Stimulated activated CD8-positive, alpha-beta memory T cell treated with anti-CD3 and anti-CD28 coated beads, Interleukin-15, amount 100 ng/mL, for 4 hours (primary cell): Measurements from ENCODE around the gene GPR156.
"Not testable (repeated sequence)": the region's sequence is repeated elsewhere in the genome, so short reads cannot be mapped to it uniquely, and the experiment has no call there.

ENCODE experiments used
- DNase-seq, 2 donors: peaks; one replicate each; pipeline ENCODE4 v3.0.0-alpha.2; 2020; ENCODE audit warnings: low read depth in 2 of 2

Gene GPR156

DNA sequence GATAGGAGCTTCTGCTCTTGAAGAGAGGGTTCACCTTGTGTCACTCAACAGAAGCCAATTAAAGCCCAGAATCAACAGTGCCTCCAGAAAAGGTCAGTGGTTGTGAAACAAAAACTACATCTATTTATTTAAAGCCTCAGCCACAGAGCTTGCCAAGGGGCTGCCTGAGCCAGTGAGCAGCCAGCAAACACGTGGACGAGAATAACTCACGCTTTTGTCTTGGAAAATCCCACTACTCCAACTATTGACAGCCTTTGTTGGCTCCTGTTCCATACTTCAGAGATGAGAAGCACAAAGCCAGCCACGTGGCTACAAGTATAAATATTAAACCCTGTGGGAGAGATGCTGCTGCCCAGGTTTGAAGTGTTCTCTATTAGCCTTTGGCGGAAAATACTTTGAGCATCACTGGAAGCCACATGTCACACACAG is 10.3 kb downstream of the GPR156 start:
- DNase-seq = no peak

- no peak for DNase-seq
Observed at GRCh38 chr3:120272286-120272685, 12.7 kb downstream of the GPR156 start.

- no peak for DNase-seq
Observed at GRCh38 chr3:120265989-120266388, 19.0 kb downstream of the GPR156 start.

DNA sequence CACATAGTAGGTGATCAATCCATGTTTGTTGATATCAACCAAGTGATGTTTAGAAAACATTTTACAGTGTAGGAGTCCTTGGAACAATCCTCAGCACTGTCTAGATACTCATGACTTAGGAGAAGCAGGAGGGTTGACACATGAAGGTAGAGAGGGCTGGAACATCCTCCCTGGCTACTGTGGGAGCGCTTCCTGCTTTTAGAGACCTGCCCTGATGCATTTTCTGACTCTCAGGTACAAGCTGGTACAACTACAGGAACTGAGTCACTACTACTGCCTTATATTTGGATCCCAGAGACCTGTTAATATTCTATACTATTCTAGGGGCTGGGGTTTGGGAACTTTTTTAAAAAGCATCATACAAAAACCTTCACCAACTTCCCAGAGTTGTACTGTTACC is 20.1 kb downstream of the GPR156 start:
- no peak for DNase-seq

DNA sequence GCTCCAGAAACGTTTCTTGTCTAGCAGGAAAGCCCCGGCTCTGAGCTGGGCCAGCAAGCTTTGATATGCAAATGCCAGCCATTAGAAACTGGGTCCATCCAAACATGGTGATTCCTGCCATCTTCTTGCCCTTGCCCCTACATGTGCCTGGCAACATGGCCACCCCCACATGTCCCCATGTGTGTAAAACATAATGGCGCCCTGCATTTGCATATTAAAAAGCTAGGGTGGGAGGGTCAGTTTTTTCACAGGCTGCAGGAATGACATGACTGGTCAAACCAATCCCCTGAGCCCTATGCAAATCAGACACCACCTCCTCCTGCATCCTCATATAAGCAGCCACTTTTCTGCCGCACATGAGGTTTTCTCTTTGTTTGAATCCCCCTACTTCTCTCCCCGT is 21.2 kb downstream of the GPR156 start:
- DNase-seq = no peak

DNA sequence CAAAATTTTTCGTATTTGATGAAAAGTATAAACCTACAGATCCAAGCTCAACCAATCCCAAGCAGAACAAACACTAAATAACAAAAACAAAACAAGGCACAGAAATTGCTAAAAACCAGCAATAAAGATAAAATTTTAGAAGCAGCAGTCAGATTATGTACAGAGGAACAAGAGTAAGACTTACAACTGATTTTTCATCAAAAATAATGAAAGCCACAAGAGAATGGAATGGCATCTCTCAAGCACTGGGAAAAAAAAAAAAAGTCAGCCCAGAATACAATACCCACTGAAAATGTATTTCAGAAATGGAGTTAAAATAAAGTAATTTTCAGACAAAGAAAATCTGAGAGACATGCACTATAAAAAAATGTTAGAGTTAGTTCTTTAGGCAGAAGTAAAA is 27.0 kb downstream of the GPR156 start:
- DNase-seq = no peak

- no peak for DNase-seq
Observed at GRCh38 chr3:120245386-120245785, 39.6 kb downstream of the GPR156 start.

GRCh38 chr3:120244834-120245225 is 40.2 kb downstream of the GPR156 start:
- DNase-seq = no peak

- DNase-seq = no peak
Observed at GRCh38 chr3:120239644-120240043, 45.4 kb downstream of the GPR156 start.

GRCh38 chr3:120227710-120228347 is 57.2 kb downstream of the GPR156 start:
- DNase-seq = no peak

DNA sequence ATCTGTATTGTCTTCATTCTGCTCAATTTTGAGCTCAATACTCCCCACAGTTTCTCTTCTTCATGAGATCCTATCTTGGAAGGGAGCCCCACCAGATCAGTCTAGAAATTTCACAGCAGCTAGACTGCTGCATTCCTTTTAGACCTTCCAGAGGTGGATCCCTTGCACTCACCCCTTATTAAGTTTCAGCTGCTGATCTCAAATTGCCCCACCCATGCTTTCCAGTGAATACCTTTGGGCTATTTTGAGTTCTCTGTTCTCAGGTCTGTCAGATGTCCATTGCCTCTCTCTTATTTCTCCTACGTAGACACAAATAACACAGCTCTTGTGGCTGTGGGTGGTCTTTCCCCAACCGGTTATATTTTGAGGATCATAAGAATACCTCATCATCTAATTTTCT is 60.8 kb downstream of the GPR156 start:
- no peak for DNase-seq

- no peak for DNase-seq
Observed at GRCh38 chr3:120218981-120219380, 66.0 kb downstream of the GPR156 start.

DNA sequence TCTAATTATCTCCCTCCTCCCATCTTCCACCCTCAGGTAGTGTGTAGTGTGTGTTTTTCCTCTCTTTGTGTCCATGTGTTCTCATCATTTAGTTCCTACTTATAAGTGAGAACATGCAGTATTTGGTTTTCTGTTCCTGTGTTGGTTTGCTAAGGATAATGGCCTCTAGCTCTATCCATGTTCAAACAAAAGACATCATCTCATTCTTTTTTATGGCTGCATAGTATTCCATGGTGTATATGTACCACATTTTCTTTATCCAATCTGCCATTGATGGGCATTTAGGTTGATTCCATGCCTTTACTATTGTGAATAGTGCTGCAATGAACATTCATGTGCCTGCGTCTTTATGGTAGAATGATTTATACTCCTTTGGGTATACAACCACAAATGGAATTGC is 68.4 kb downstream of the GPR156 start:
- DNase-seq = not testable (repeated sequence)

- no peak for DNase-seq
Observed at GRCh38 chr3:120214176-120214575, 70.8 kb downstream of the GPR156 start.

DNA sequence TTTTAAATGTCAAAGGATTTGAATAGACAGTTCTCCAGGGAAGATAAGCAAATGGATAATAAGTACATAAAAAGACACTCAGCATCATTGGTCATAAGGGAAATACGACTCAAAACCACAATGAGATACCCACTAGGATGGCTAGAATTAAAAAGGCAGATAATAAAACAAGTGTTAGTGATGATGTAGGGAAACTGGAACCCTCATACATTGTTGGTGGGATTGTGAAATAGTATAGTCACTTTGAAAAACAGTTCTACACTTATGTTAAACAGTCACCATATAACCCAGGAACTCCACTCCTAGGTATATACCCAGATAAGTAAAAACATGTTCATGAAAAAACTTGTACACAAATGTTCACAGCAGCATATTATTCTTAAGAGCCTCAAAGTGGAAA is 72.5 kb downstream of the GPR156 start:
- no peak for DNase-seq

DNA sequence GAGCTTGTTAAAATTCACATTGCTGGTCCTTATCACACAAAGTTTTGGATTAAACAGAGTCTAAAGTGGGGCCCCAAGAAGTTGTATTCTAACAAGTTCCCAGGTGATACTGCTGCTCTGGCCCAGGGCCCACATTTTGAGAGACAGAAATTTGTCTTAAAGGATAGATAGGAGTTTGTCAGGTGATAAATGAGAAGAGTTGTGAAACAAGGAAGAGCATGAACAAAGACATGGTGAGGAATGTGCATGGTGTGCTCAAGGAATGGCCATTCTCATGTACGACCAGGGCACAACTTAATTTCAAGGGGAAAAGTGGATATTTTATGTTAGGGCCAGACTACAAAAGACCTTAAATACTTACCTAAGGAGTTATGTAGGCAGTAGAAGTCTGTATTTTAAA is 75.6 kb downstream of the GPR156 start:
- DNase-seq = no peak

DNA sequence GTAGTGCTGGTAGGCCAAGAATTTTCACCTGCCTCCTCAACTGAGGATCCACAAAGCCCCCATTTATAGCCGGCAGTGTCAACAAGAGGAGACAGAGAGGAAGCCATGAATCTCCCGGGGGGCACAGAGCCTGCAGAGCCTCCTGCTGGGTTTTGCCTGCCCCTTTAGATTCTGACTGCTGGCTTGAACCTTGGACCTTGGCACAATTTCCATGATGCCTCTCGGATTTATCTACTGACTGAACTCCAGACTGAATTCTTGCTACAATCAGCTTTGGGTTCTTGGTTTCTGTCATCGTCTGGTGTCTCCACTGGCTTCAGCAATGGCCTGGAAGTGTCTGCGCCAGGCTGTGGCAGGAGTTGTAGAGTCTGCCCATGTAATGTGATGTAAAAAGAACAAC is 80.7 kb downstream of the GPR156 start:
- no peak for DNase-seq

DNA sequence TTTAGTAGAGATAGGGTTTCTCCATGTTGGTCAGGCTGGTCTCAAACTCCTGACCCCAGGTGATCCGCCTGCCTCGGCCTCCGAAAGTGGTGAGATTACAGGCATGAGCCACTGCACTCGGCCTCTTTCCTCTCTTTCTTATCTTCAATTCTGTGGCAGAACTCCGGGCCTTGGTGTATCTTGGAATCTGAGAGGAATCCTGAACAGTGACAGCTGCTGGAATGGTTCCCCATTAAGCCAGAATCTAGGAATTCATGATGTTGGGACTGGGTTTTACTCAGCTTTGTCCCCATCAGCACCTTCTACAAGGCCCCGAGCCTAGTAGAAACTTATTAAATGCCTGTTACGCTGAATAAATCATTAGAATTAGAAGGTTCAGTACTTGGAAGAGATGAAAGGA is 81.4 kb downstream of the GPR156 start:
- DNase-seq = no peak

- no peak for DNase-seq
Observed at GRCh38 chr3:120203016-120203415, 82.0 kb downstream of the GPR156 start.

DNA sequence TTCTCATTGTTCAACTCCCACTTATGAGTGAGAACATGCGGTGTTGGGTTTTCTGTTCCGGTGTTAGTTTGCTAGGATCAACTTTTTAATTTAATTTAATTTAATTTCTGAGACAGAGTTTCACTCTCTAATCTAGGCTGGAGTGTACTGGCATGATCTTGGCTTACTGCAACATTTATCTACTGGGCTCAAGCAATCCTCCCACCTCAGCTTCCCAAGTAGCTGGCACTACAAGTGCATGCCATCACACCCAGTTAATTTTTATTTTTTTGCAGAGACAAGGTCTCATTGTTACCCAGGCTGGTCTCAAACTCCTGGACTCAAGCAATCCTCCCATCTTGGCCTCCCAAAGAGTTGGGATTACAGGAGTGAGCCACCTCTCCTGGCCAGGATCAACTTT is 82.7 kb downstream of the GPR156 start:
- DNase-seq = no peak

DNA sequence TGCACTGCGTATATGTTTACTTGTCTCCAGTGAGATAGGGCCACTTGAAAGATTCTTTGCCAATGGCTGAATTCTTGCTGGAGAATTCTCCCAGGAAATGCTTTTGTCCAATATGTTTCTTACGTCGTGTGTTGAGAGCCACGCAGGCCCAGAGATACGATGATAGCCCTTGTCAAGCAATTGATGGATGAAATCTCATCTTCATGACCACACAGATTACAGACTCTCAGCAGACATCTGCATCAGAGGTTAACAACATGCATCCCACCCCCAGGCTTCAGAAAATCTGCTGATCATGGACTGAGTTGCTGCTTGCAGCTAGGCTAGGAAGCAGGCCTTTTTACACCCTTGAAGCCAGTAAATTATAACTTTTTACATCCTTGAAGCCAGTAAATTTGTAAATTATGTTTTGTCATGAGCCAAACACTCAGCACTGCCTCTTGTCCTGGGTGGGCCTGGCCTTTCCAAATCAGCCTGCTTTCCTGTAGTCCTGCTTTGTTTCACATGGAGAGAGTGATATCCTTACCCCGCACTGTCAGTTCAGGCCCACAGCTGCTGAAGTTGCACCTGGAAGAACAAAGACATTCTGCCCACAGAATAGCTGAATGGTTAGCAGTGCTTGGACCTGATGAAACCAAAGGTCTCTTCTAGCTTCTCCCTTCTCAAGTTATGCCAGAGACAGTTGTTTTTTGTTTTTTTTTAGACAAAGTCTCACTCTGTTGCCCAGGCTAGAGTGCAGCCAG is 84.4 kb downstream of the GPR156 start:
- DNase-seq = no peak

- DNase-seq = no peak
Observed at GRCh38 chr3:120198305-120198878, 86.6 kb downstream of the GPR156 start.

- DNase-seq = no peak
Observed at GRCh38 chr3:120196812-120197211, 88.2 kb downstream of the GPR156 start.
